ENCODE data around the gene CFAP54.

GRCh38 chr12:96719660-96720362, 230.4 kb downstream of the CFAP54 start:
- no peak for TF ChIP-seq CTCF (IDR thresholded peaks at IDR 0.05)
- TF ChIP-seq POLR2A (IDR thresholded peaks at IDR 0.05): no peak
